ENCODE measurements around the gene NEO1.

NEO1 gene

DNA sequence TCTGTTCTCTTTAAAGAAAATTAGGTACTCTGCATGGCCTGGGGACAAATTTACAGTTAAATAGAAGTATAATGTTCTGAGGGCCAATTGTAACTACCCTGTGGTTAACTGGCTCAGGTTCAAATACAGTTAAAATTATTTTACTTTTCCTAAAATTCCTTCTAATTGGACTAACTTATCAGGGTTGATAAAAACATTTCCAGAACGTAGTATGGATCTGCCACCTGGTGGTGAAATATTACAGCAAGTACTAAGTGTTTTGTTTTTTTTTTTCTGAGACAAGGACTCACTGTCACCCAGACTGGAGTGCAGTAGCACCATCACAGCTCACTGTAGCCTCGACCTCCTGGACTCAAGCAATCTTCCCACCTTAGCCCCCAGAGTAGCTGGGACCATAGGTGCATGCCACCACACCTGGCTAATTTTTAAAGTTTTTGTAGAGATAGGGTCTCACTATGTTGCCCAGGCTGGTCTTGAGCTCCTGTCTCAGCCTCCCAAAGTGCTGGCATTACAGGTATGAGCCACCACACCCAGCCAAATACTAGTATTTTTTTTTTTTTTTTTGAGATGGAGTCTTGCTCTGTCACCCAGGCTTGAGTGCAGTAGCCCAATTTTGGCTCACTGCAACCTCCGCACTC is 29.2 kb downstream of the NEO1 start:
- peak; percentile 85 for DNase-seq

- DNase-seq = peak; percentile 69
Observed at GRCh38 chr15:73082812-73083211, 30.5 kb downstream of the NEO1 start.

GRCh38 chr15:73087098-73087497 is 34.8 kb downstream of the NEO1 start:
- DNase-seq = no peak

GRCh38 chr15:73105064-73105463 is 52.8 kb downstream of the NEO1 start:
- DNase-seq = no peak

- no peak for DNase-seq
Observed at GRCh38 chr15:73108676-73109075, 56.4 kb downstream of the NEO1 start.

DNA sequence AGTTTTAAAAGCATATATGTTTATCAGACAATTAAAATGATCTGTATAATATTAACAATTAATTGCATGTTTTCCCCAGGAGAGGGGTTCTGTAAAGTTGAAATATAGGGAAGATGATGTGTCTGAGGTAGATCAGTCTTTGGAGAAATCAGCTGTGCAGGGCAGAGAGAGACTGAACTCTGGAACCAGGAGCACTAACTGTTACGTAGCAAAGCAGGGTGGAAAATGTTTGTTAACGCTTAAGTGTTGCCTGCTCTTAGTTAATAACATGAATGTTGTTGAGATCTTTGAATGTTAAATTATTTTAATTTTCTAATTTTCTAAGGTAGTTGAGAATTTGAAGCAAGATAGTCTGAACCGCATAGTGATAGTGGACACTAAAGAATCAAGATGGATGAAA is 57.5 kb downstream of the NEO1 start:
- no peak for DNase-seq

GRCh38 chr15:73110201-73110600 is 57.9 kb downstream of the NEO1 start:
- DNase-seq = no peak

GRCh38 chr15:73114064-73114463 is 61.8 kb downstream of the NEO1 start:
- no peak for DNase-seq

- DNase-seq = no peak
Observed at GRCh38 chr15:73116164-73116563, 63.9 kb downstream of the NEO1 start.

- no peak for DNase-seq
Observed at GRCh38 chr15:73118055-73118454, 65.8 kb downstream of the NEO1 start.

GRCh38 chr15:73119478-73119877 is 67.2 kb downstream of the NEO1 start:
- no peak for DNase-seq

GRCh38 chr15:73120269-73120668 is 68.0 kb downstream of the NEO1 start:
- DNase-seq = no peak

- no peak for DNase-seq
Observed at GRCh38 chr15:73125219-73125618, 73.0 kb downstream of the NEO1 start.

DNA sequence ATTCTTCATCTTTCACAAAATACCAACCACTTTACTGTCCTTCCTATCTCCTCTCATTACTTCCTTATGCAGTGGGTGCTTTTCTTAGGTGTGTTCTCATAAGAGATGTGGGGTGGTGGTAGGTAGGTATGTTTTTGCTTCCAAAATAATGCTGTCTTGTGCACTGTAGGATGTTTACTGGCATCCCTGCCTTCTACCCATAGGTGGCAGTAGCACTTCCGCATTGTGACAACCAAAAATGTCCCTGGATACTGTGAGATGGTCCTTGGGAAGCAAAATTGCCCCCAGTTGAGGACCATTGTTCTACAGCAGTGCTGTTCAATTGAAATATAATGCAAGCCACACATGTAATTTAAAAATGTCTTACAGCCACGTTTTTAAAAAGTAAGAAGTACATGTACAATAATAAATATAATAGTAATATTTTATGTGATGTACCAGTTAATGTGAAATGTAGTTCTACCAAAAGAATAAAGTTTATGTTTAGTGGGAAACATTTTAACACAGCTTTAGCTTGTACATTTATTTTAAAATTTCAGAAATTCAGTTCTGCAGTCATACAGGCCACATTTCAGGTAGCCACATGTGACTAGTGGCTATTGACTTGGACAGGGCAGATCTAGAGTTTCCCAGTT is 75.2 kb downstream of the NEO1 start:
- DNase-seq = peak; percentile 49

- DNase-seq = no peak
Observed at GRCh38 chr15:73130830-73131229, 78.6 kb downstream of the NEO1 start.

GRCh38 chr15:73134196-73134595 is 81.9 kb downstream of the NEO1 start:
- DNase-seq = no peak

GRCh38 chr15:73139041-73139743 is 86.9 kb downstream of the NEO1 start:
- DNase-seq = peak; percentile 1

DNA sequence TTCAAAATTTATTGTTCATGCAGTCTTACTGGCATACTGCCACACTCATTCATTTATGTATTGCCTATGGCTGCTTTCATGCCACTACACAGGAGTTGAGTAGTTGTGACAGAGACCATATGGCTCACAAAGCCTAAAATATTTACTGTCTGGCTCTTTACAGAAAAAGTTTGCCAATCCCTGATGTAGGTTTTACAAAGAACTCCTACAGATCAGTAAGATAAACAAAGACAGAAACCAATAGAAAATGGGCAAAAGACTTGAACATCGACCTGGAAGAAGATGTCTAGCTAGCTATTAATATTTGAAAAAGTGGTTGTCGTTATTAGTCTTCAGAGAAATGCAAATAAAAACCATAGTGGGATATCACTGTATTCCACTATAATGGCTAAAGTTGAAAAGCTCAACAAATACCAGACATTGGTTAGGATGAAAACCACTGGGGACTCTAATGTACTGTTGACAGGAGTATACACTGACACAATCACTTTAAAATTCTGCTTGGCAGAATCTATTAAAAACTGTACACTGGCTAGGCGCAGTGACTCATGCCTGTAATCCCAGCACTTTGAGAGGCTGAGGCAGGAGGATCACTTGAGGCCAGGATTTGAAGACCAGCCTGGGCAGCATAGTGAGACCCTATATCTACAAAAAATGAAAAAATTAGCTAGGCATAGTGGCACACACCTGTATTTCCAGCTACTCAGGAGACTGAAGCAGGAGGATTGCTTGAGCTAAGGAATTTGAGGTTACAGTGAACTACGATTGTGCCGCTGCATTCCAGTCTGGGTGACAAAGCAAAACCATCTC is 87.7 kb downstream of the NEO1 start:
- peak; percentile 12 for DNase-seq

DNA sequence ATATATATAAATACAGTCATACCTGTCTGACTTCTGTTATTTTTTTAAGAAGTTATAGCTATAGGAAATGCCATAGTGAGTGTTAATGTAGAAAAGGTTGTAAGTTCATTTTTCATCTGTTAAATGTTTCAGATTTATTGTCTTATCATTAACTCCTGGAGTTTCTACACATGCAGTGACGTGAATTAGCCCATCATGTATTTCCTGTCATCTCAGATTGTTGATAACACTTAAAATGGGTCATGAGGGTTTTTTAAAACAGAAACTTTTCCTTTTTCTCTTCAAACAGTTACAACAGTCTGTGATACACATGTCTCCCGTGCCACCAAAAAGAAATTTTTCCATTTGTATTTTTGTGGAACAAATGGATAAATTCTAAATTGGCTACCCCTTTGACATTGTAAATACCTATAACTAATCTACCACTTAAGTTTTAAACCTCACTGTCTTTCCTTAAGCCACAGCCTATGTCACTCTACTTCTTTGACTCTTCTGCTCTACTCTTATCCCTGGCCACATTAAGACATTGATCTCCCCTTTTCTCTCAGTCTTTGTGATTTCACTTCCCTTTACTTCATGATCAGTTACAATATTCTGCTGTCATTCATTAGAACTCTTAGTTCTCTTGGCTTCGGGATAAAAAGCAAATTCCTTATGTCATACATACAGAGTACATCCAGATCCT is 89.1 kb downstream of the NEO1 start:
- no peak for DNase-seq

DNA sequence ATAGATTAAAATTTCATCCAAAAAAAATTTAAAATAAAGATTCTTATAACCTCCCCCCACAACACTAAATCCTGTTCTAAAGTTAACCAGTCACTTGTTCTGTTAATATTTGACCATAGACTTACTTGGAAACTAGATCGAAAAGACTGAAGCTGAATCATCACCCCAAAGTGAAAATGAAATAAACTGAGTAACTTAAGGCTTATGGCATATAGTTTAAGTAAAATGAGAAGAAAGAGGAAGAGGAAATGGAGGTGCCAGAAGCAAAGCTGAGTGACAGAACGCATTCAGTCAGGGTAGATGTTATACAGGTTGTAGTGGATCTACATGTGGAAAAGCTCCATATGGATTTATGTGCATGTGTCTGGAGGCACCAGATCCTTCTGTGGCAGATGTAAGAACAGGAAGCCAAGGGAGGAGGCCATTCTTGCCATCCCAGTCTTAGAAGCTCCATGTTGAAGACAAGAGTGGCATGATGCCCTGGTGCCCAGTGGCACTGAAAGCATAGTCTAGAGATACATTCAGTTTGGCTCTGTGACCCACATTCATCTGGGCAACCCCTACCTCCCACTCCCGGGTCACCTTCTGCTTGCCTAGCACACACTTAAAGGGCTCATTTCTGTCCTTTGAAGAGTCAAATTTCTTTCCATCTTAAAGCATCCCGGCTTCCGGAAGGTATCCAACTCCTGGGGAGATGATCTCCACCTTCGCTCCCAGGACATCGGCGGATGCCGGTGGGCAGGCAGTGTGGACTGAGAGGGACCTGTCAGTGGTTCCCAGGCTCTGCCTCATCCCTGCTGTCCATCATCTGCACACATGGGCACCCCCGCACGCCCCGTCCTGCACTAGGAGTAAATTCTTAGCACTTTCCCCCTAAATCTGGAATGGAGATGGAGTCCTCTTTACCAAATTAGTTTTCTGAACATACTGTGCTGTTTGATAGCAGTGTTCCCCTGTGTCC is 90.8 kb downstream of the NEO1 start:
- DNase-seq = no peak

GRCh38 chr15:73143763-73144155 is 91.5 kb downstream of the NEO1 start:
- DNase-seq = no peak

DNA sequence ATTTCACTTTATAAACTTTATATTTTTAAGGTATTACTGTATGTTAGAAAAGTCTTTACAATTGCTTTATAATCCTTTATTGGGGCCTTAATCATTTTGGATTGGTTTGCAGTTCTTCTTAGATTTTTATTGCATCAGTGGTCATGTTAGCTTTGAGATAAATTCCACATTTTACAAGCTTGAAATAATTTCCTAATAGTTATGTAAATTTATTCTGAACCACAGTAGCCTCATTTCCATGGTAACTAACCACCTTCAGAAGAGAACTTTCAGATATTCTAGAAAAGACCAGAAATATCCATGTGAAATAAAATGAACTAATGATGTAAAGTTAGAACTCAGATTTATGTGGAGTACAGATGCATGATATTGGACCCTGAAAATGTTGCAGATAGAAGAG is 94.2 kb downstream of the NEO1 start:
- no peak for DNase-seq

All from eye (tissue), 1 donor.